WTC11 (cell line): Measurements from ENCODE around the gene IYD.

Source experiments
- NFYB ChIP-seq: sonication (generic); formaldehyde crosslinking; conservative IDR thresholded peaks from 2 replicates; pipeline ENCODE4 v1.8.0; 2022; ENCODE audit warnings: low read depth, missing genetic modification reagents
- NR2C2 ChIP-seq: sonication (generic); formaldehyde crosslinking; IDR thresholded peaks from 2 replicates; pipeline ENCODE4 v1.8.0; 2022; ENCODE audit warnings: mild to moderate bottlenecking, missing genetic modification reagents
- ZNF121 ChIP-seq: sonication (generic); formaldehyde crosslinking; IDR thresholded peaks from 2 replicates; pipeline ENCODE4 v1.8.0; 2023; ENCODE audit warnings: missing genetic modification reagents
- TF ChIP-seq, protein P1 (sequence below): sonication (generic); formaldehyde crosslinking; IDR thresholded peaks from 2 replicates; pipeline ENCODE4 v1.8.1; 2023; ENCODE audit warnings: mild to moderate bottlenecking, moderate library complexity, missing genetic modification reagents
- TF ChIP-seq, protein P2 (sequence below): sonication (generic); formaldehyde crosslinking; IDR thresholded peaks from 2 replicates; pipeline ENCODE4 v1.8.1; 2022; ENCODE audit warnings: mild to moderate bottlenecking, missing genetic modification reagents, moderate library complexity, borderline replicate concordance

DNA sequence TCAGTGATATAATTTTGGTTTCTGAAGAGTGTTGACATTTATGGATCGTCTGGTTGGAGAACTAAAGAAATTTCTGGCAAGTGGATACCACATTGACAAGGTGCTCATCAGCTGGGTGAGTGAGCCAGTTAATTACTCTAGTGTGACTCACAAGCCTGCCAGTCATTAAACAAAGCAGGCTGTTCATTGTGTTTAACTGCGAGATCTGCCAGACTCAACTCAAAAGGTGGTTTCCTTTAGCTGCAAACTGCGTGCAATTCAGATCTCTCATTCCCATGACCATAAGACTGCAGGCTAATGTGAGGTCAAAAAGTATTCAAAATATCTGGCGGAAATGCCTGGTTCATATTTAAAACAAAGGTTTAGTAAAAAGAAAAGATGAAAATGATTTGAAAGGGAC, 32.5 kb upstream of the IYD start:
- TF ChIP-seq ZNF121, result no peak
- no peak for TF ChIP-seq NFYB
- TF ChIP-seq, protein P1, sequence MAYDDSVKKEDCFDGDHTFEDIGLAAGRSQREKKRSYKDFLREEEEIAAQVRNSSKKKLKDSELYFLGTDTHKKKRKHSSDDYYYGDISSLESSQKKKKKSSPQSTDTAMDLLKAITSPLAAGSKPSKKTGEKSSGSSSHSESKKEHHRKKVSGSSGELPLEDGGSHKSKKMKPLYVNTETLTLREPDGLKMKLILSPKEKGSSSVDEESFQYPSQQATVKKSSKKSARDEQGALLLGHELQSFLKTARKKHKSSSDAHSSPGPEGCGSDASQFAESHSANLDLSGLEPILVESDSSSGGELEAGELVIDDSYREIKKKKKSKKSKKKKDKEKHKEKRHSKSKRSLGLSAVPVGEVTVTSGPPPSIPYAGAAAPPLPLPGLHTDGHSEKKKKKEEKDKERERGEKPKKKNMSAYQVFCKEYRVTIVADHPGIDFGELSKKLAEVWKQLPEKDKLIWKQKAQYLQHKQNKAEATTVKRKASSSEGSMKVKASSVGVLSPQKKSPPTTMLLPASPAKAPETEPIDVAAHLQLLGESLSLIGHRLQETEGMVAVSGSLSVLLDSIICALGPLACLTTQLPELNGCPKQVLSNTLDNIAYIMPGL (CRISPR knock-in tag), result no peak
- TF ChIP-seq NR2C2, result no peak
- TF ChIP-seq, protein P2, sequence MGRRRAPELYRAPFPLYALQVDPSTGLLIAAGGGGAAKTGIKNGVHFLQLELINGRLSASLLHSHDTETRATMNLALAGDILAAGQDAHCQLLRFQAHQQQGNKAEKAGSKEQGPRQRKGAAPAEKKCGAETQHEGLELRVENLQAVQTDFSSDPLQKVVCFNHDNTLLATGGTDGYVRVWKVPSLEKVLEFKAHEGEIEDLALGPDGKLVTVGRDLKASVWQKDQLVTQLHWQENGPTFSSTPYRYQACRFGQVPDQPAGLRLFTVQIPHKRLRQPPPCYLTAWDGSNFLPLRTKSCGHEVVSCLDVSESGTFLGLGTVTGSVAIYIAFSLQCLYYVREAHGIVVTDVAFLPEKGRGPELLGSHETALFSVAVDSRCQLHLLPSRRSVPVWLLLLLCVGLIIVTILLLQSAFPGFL (CRISPR knock-in tag), result no peak
